Measurements from ENCODE around the gene GIPC3. TPM values are rescaled to one million over a fixed set of nuclear protein-coding genes. Genes with fewer than 3 reads are reported as not detected.
A peak's percentile ranks its signal among the peaks of the same experiment; 100 is the strongest.
"Not testable (repeated sequence)": the region's sequence is repeated elsewhere in the genome, so short reads cannot be mapped to it uniquely, and the experiment has no call there.

Gene GIPC3
- total and polyA plus RNA-seq, 3 experiments from 2014 or later = 0.33 to 1.8 (median 0.46) TPM

- Histone ChIP-seq H3K27me3 (ENCODE audit: insufficient read depth, low read length, poor library complexity, severe bottlenecking) (no peaks in the 10 kb centered on the region), H3K9me3 (ENCODE audit: low read length) (no peaks in the 10 kb centered on the region), H3K27ac (ENCODE audit: low read depth, low read length) (no peak overlapping the region), H3K36me3 (ENCODE audit: insufficient read depth, low read length) (no peaks in the 10 kb centered on the region), H3K4me3 (ENCODE audit: low read length) (no peak overlapping the region), H3K4me1 (ENCODE audit: insufficient read depth, low read length) (peaks cover 19% of the 10 kb centered on the region)
- CTCF ChIA-PET = interaction anchor here (0.6 kb wide), 1 partner anchor 12 kb away, joined by 3 read pairs; no protein-coding TSS in a partner anchor
- POLR2A ChIA-PET = no interaction called here
- Mint-ChIP-seq H3K27ac (no peak overlapping the region), H3K9me3 (no peaks in the 10 kb centered on the region), H3K4me1 (peaks cover 26 to 31% (median 30%) of the 10 kb centered on the region in 3 donors), H3K36me3 (peaks cover 0 to 53% (median 4%) of the 10 kb centered on the region in 3 donors), H3K4me3 (no peak overlapping the region), H3K27me3 (no peaks in the 10 kb centered on the region)
- DNase-seq = no peak
These were observed 36.4 kb downstream of the GIPC3 start for GRCh38 chr19:3621689-3622088.

DNA sequence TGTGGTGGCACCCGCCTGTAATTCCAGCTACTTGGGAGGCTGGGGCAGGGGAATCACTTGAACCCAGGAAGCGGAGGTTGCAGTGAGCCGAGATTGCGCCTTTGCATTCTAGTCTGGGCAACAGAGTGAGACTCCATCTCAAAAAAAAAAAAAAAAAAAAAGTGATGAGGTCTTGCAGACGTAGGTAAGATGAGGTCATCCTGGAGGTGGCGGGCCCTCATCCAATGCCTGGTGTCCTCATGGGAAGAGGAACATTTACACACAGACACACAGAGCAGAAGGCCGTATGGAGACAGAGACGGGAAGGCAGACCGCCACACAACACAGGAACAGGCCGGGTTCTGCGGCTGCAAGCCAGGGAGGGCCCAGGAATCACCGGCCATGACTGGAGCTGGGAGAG lies 36.9 kb downstream of the GIPC3 start:
- DNase-seq = no peak
- H3K27ac ChIP-seq (ENCODE audit: low read depth, low read length) = no peak overlapping the region
- Mint-ChIP-seq H3K36me3 (peaks cover 0 to 52% (median 4%) of the 10 kb centered on the region in 3 donors), H3K9me3 (no peaks in the 10 kb centered on the region), H3K27ac (peak overlapping the region in 1 of 8 donors; percentile 42), H3K4me3 (peak overlapping the region in 3 of 7 donors; percentile 19 to 77 (median 29)), H3K27me3 (no peaks in the 10 kb centered on the region), H3K4me1 (peaks cover 29 to 36% (median 35%) of the 10 kb centered on the region in 3 donors)
- no peak overlapping the region for H3K4me3 ChIP-seq (ENCODE audit: low read length)
- no peaks in the 10 kb centered on the region for H3K36me3 ChIP-seq (ENCODE audit: insufficient read depth, low read length)
- ChIA-PET POLR2A (no interaction called here), CTCF (interaction anchor here (0.6 to 0.9 kb wide), 2 partner anchors 11 to 101 kb away, joined by 3 read pairs; no protein-coding TSS in a partner anchor)
- H3K4me1 ChIP-seq (ENCODE audit: insufficient read depth, low read length) = peaks cover 21% of the 10 kb centered on the region
- no peaks in the 10 kb centered on the region for H3K27me3 ChIP-seq (ENCODE audit: insufficient read depth, low read length, poor library complexity, severe bottlenecking)
- no peaks in the 10 kb centered on the region for H3K9me3 ChIP-seq (ENCODE audit: low read length)

DNA sequence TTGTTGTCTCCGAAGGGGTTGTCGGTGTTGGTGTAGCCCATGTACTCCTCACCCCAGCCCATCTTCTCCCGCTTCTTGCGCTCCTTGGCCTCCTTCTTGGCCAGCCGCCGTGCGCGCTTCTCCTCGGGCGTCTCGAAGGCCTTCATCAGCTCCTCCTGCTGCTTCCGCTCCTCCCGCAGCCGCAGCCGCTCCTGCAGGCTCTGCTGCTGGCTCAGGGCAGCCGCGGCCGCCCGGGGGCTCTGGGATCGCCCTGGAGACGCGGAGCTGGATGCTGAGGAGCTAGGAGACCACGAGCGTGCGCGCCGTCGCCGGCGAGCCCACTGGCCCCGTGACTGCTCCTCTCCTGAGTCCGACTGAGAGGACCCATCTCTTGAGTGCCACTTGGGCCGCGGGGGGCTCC lies 38.4 kb downstream of the GIPC3 start:
- DNase-seq = no peak
- Mint-ChIP-seq H3K27ac (peak overlapping the region in 2 of 8 donors; percentile 42 to 79), H3K36me3 (peaks cover 0 to 47% (median 4%) of the 10 kb centered on the region in 3 donors), H3K4me1 (peaks cover 26 to 36% (median 36%) of the 10 kb centered on the region in 3 donors), H3K27me3 (no peaks in the 10 kb centered on the region), H3K4me3 (peak overlapping the region in 5 of 7 donors; percentile 73 to 97 (median 89)), H3K9me3 (no peaks in the 10 kb centered on the region)
- Histone ChIP-seq H3K27me3 (ENCODE audit: insufficient read depth, low read length, poor library complexity, severe bottlenecking) (no peaks in the 10 kb centered on the region), H3K9me3 (ENCODE audit: low read length) (no peaks in the 10 kb centered on the region), H3K4me1 (ENCODE audit: insufficient read depth, low read length) (peaks cover 20% of the 10 kb centered on the region), H3K27ac (ENCODE audit: low read depth, low read length) (no peak overlapping the region), H3K36me3 (ENCODE audit: insufficient read depth, low read length) (no peaks in the 10 kb centered on the region), H3K4me3 (ENCODE audit: low read length) (no peak overlapping the region)
- POLR2A ChIA-PET = interaction anchor here (0.6 kb wide), 1 partner anchor 35 kb away, joined by 3 read pairs; no protein-coding TSS in a partner anchor
- CTCF ChIA-PET = no interaction called here

- Histone ChIP-seq H3K9me3 (ENCODE audit: low read length) (no peaks in the 10 kb centered on the region), H3K27me3 (ENCODE audit: insufficient read depth, low read length, poor library complexity, severe bottlenecking) (no peaks in the 10 kb centered on the region), H3K36me3 (ENCODE audit: insufficient read depth, low read length) (no peaks in the 10 kb centered on the region), H3K4me3 (ENCODE audit: low read length) (peak overlapping the region; percentile 87), H3K27ac (ENCODE audit: low read depth, low read length) (peak overlapping the region; percentile 77), H3K4me1 (ENCODE audit: insufficient read depth, low read length) (peaks cover 20% of the 10 kb centered on the region)
- CTCF ChIA-PET = no interaction called here
- peak overlapping the region; percentile 49 to 99 (median 89) for H3K27ac Mint-ChIP-seq
- no peaks in the 10 kb centered on the region for H3K27me3 Mint-ChIP-seq
- peaks cover 0 to 42% (median 4%) of the 10 kb centered on the region in 3 donors for H3K36me3 Mint-ChIP-seq
- peak overlapping the region; percentile 78 to 99 (median 96) for H3K4me3 Mint-ChIP-seq
- POLR2A ChIA-PET = no interaction called here
- DNase-seq = no peak
- peaks cover 26 to 36% (median 36%) of the 10 kb centered on the region in 3 donors for H3K4me1 Mint-ChIP-seq
- no peaks in the 10 kb centered on the region for H3K9me3 Mint-ChIP-seq
These were observed 40.8 kb downstream of the GIPC3 start for GRCh38 chr19:3625996-3626472.

DNA sequence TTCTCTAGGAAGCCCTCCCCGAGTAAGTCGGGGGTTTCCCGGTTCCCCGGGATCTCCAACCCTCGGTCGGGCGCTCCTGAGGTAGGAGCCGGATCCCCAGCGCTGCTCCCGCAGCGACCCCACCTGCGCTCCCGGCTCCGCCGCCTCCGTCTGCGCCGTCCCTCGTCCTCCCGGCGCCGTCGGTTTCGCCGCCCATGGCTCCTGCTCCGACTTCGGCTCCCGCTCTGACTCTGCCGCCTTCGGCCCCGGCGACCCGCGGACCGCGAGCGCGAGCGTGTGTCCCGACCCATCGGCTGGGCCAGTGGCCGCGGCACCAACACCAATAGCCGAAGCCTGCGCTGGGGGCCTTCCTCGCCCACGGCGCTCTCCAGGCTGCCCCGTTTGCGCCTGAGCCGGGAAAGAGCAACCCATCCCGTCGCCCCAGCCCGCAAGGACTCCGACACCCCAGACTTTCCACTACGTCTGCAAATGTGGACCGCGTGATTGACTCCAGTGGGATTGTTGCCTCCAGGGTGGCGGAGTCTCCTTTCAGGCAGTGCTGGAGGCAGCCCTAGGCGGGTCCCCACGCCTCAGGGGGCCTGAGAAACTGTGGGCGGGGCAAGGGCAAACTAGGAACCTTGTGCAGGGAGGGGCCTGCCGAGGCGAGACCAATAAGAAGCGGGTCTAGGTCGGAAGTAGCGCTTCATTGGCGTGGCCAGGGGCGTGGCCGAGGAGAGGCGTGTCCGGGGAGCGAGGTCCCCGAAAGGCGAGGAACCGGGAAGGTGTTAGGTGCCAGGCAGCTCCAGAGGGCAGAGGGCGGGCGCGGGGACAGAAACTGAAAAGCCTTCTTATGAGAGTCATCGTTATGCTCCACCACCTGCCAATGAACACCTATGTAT lies 41.4 kb downstream of the GIPC3 start, which contains the start of gene CACTIN:
TSS of gene CACTIN (minus strand) at position 318 of the 878 bp plus-strand sequence. CDS start at position 290, 28 bp downstream.
- Histone ChIP-seq H3K4me1 (ENCODE audit: insufficient read depth, low read length) (peaks cover 20% of the 10 kb centered on the region), H3K36me3 (ENCODE audit: insufficient read depth, low read length) (no peaks in the 10 kb centered on the region), H3K27me3 (ENCODE audit: insufficient read depth, low read length, poor library complexity, severe bottlenecking) (no peaks in the 10 kb centered on the region), H3K9me3 (ENCODE audit: low read length) (no peaks in the 10 kb centered on the region), H3K27ac (ENCODE audit: low read depth, low read length) (peak within 1 kb of the TSS; percentile 77), H3K4me3 (ENCODE audit: low read length) (peak within 1 kb of the TSS; percentile 87)
- peak; percentile 98 to 99 (median 99) for DNase-seq
- Mint-ChIP-seq H3K27me3 (no peaks in the 10 kb centered on the region), H3K36me3 (peaks cover 0 to 37% (median 4%) of the 10 kb centered on the region in 3 donors), H3K4me1 (peaks cover 26 to 36% (median 36%) of the 10 kb centered on the region in 3 donors), H3K27ac (peak within 1 kb of the TSS; percentile 91 to 100 (median 98)), H3K9me3 (no peaks in the 10 kb centered on the region), H3K4me3 (peak within 1 kb of the TSS; percentile 78 to 99 (median 96))
- ChIA-PET POLR2A (no interaction called here), CTCF (no interaction called here)

GRCh38 chr19:3627351-3627723 lies 42.1 kb downstream of the GIPC3 start:
- peaks cover 26 to 36% (median 34%) of the 10 kb centered on the region in 3 donors for H3K4me1 Mint-ChIP-seq
- CTCF ChIA-PET = interaction anchor here (0.6 kb wide), 1 partner anchor 162 kb away, joined by 3 read pairs; no protein-coding TSS in a partner anchor
- no peak for DNase-seq
- H3K27me3 ChIP-seq (ENCODE audit: insufficient read depth, low read length, poor library complexity, severe bottlenecking) = no peaks in the 10 kb centered on the region
- peak overlapping the region; percentile 87 for H3K4me3 ChIP-seq (ENCODE audit: low read length)
- H3K36me3 Mint-ChIP-seq = peaks cover 0 to 32% (median 3%) of the 10 kb centered on the region in 3 donors
- POLR2A ChIA-PET = interaction anchor here (0.5 kb wide), 1 partner anchor 476 kb away, joined by 4 read pairs; no protein-coding TSS in a partner anchor
- peak overlapping the region; percentile 77 for H3K27ac ChIP-seq (ENCODE audit: low read depth, low read length)
- H3K36me3 ChIP-seq (ENCODE audit: insufficient read depth, low read length) = no peaks in the 10 kb centered on the region
- peak overlapping the region in 6 of 7 donors; percentile 78 to 97 (median 96) for H3K4me3 Mint-ChIP-seq
- peak overlapping the region in 7 of 8 donors; percentile 91 to 99 (median 98) for H3K27ac Mint-ChIP-seq
- no peaks in the 10 kb centered on the region for H3K9me3 ChIP-seq (ENCODE audit: low read length)
- H3K27me3 Mint-ChIP-seq = no peaks in the 10 kb centered on the region
- H3K9me3 Mint-ChIP-seq = no peaks in the 10 kb centered on the region
- peaks cover 20% of the 10 kb centered on the region for H3K4me1 ChIP-seq (ENCODE audit: insufficient read depth, low read length)

DNA sequence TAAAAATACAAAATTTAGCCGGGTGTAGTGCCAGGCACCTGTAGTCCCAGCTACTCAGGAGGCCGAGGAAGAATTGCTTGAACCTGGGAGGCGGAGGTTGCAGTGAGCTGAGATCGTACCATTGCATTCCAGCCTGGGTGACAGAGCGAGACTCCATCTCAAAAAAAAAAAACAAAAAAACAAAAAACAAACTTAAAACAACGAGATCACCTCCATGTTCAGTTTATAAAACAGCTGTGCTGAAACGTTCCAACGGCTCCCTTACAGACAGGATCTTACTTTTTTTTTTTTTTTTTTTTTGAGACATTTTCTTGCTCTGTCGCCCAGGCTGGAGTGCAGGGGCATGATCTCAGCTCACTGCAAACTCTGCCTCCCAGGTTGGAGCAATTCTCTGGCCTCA lies 43.5 kb downstream of the GIPC3 start:
- CTCF ChIA-PET = interaction anchor here (0.7 kb wide), 1 partner anchor 71 kb away, joined by 4 read pairs; no protein-coding TSS in a partner anchor
- H3K9me3 ChIP-seq (ENCODE audit: low read length); H3K4me3 Mint-ChIP-seq; H3K9me3 Mint-ChIP-seq; DNase-seq; H3K27ac ChIP-seq (ENCODE audit: low read depth, low read length); H3K27me3 ChIP-seq (ENCODE audit: insufficient read depth, low read length, poor library complexity, severe bottlenecking); H3K27me3 Mint-ChIP-seq; H3K4me3 ChIP-seq (ENCODE audit: low read length); H3K36me3 ChIP-seq (ENCODE audit: insufficient read depth, low read length); POLR2A ChIA-PET; H3K27ac Mint-ChIP-seq: not testable (repeated sequence)
- H3K4me1 Mint-ChIP-seq = peaks cover 24 to 33% (median 29%) of the 10 kb centered on the region in 3 donors
- H3K4me1 ChIP-seq (ENCODE audit: insufficient read depth, low read length) = peaks cover 20% of the 10 kb centered on the region
- peaks cover 0 to 26% (median 0%) of the 10 kb centered on the region in 3 donors for H3K36me3 Mint-ChIP-seq
